Measurements from ENCODE around the gene EFCAB11. TPM values are rescaled to one million over a fixed set of nuclear protein-coding genes. Genes with fewer than 3 reads are reported as not detected.

The EFCAB11 gene
- total and polyA plus RNA-seq, 9 donors: 1.9 to 14.8 (median 5.2) TPM

DNA sequence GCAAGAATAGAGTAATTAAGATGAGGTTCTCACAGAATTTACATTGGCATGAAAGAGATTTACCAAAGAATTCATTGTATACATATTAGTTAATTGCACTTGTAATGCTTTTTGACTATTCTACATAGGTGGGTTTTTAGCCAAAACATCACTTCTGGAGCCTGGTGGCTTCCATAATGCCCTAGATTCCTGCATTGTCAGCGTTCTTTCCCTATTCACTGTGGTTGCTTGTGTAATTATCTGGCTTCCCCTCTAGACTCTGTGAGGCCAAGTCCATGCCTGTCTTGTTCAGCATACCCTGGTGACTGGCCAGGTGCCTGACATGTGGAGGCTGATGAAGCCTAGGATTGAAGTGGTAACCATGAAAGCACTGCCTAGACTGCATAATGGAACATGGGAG, 42.4 kb upstream of the EFCAB11 start:
- Histone ChIP-seq H3K4me1 (ENCODE audit: insufficient read depth) (no peaks in the 10 kb centered on the region), H3K27me3 (no peaks in the 10 kb centered on the region), H3K36me3 (no peaks in the 10 kb centered on the region), H3K27ac (no peak overlapping the region), H3K4me3 (no peak overlapping the region), H3K9me3 (no peaks in the 10 kb centered on the region)
- no peak for DNase-seq
- no peak for TF ChIP-seq CTCF (IDR thresholded peaks at IDR 0.05)
- no peak for TF ChIP-seq EP300 (IDR thresholded peaks at IDR 0.05)
- no peak for TF ChIP-seq POLR2A (IDR thresholded peaks at IDR 0.05)
- 90 to 100% (median 100%) methylated on average over 1 of the region's 1 CpG for WGBS, 3 donors
- intact Hi-C loops (cut with DNase I): no loop called here

DNA sequence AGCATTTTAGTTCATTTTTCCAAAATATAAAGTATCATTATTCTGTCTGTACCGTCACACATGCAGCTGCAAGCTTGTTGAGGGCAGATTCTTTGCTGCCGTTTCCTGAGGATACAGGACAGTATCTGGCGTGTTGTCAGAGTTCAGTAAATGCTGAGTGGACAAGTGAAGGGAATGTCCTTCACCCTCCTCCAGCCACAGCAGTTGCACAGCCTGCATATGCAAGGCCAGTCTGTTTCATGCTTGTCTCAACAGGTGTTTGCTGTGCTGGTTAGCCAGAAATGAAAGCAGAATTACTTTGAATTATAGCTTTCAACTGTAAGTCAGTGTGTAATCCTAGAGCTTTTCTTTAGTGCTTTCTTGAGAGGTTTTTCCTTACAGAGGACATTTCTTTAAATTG, 37.7 kb upstream of the EFCAB11 start:
- H3K4me3 ChIP-seq: no peak overlapping the region
- no peaks in the 10 kb centered on the region for H3K27me3 ChIP-seq
- no peak for DNase-seq
- intact Hi-C loops (cut with DNase I): no loop called here
- TF ChIP-seq CTCF (IDR thresholded peaks at IDR 0.05): no peak
- no peak for TF ChIP-seq EP300 (IDR thresholded peaks at IDR 0.05)
- no peak for TF ChIP-seq POLR2A (IDR thresholded peaks at IDR 0.05)
- H3K9me3 ChIP-seq: no peaks in the 10 kb centered on the region
- no peaks in the 10 kb centered on the region for H3K4me1 ChIP-seq (ENCODE audit: insufficient read depth)
- WGBS, 3 donors: 82 to 85% (median 84%) methylated on average over 3 of the region's 3 CpGs
- H3K36me3 ChIP-seq: no peaks in the 10 kb centered on the region
- no peak overlapping the region for H3K27ac ChIP-seq

GRCh38 chr14:89990623-89991275, 36.2 kb upstream of the EFCAB11 start:
- intact Hi-C loops (cut with DNase I): no loop called here
- H3K27ac ChIP-seq: no peak overlapping the region
- WGBS, 3 donors: 11 to 34% (median 24%) methylated on average over 2 of the region's 2 CpGs

DNA sequence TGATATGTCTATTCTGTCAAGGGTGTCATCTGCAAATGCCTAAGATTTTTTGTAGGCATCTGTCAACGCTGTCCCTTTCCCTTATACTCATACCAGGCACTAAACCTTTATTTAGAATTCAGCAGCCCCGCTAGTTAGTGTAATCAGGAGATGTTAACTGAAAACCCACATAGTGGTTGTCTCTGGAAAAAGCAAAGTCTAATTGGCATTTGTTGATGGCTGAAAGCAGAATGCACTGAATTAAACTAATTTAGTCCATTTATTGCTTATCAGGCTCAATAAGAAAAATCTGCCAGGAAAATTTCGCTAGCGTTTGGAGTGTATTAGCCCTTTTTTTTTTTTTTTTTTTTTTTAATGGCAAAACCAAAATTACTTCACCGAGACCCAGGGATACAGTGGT, 35.7 kb upstream of the EFCAB11 start:
- H3K36me3 ChIP-seq: no peaks in the 10 kb centered on the region

More at GRCh38 chr14:89990623-89991275, 36.2 kb upstream of the EFCAB11 start:
- no peak overlapping the region for H3K4me3 ChIP-seq
- TF ChIP-seq CTCF (IDR thresholded peaks at IDR 0.05): no peak
- TF ChIP-seq POLR2A (IDR thresholded peaks at IDR 0.05): no peak
- TF ChIP-seq EP300 (IDR thresholded peaks at IDR 0.05): no peak
- H3K9me3 ChIP-seq: no peaks in the 10 kb centered on the region
- H3K27me3 ChIP-seq: no peaks in the 10 kb centered on the region
- DNase-seq: no peak
- no peaks in the 10 kb centered on the region for H3K4me1 ChIP-seq (ENCODE audit: insufficient read depth)
- no peaks in the 10 kb centered on the region for H3K36me3 ChIP-seq

More for the DNA sequence above, 35.7 kb upstream of the EFCAB11 start:
- Histone ChIP-seq H3K9me3 (no peaks in the 10 kb centered on the region), H3K27ac (no peak overlapping the region), H3K4me1 (ENCODE audit: insufficient read depth) (no peaks in the 10 kb centered on the region), H3K4me3 (no peak overlapping the region), H3K27me3 (no peaks in the 10 kb centered on the region)
- WGBS, 3 donors: 87 to 89% (median 87%) methylated on average over 5 of the region's 5 CpGs
- no peak for TF ChIP-seq POLR2A (IDR thresholded peaks at IDR 0.05)
- TF ChIP-seq EP300 (IDR thresholded peaks at IDR 0.05): no peak
- no peak for TF ChIP-seq CTCF (IDR thresholded peaks at IDR 0.05)
- no peak for DNase-seq
- intact Hi-C loops (cut with DNase I): no loop called here

Data from ovary (tissue), 9 donors.